Measurements from ENCODE around the gene BMP8A.
"Not testable (repeated sequence)": the region's sequence is repeated elsewhere in the genome, so short reads cannot be mapped to it uniquely, and the experiment has no call there.

Gene BMP8A, protein sequence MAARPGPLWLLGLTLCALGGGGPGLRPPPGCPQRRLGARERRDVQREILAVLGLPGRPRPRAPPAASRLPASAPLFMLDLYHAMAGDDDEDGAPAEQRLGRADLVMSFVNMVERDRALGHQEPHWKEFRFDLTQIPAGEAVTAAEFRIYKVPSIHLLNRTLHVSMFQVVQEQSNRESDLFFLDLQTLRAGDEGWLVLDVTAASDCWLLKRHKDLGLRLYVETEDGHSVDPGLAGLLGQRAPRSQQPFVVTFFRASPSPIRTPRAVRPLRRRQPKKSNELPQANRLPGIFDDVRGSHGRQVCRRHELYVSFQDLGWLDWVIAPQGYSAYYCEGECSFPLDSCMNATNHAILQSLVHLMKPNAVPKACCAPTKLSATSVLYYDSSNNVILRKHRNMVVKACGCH

GRCh38 chr1:39491146-39491921 lies at the start of gene BMP8A:
Gene BMP8A (plus strand): TSS chr1:39491636. CDS start chr1:39491992, 356 bp downstream.
- TF ChIP-seq CTCF (IDR thresholded peaks at IDR 0.05; ENCODE audit: insufficient read depth, missing control alignments) = no peak
- FAIRE-seq (no peak), DNase-seq (ENCODE audit: insufficient read length, low spot score) (peak; percentile 95)

DNA sequence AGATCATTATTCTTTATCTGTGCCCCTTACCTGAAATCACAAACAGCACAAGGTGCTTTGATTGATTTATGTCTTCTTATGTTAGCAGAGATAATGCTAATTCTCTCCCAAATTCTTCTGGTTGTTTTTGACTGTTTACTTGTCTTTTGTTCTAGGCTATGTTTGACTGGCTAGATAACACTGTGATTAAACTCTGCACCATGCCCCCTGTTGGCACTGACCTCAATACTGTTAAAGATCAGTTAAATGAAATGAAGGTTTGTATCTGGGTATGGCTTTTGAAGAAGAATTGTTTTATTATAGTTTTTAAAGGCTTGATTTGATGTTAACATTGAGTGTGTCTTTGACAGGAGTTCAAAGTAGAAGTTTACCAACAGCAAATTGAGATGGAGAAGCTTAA lies 49.6 kb upstream of the BMP8A start:
- FAIRE-seq (no peak), DNase-seq (ENCODE audit: insufficient read length, low spot score) (no peak)
- TF ChIP-seq CTCF (IDR thresholded peaks at IDR 0.05; ENCODE audit: insufficient read depth, missing control alignments) = no peak

DNA sequence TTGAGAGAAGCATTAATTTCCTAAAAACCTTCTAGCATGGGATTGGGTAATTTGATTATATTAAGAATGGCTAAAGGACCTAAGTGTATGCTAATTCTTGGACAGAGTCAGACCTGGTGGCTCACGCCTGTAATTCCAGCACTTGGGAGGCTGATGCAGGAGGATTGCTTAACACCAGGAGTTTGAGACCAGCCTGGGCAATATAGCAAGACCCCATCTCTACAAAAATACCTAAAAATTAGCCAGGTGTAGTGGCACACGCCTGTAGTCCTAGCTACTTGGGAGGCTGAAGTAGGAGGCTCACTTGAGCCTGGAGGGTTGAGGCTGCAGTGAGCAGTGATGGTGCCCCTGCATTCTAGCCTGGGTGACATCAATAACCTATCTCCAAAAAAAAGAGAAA lies 45.9 kb upstream of the BMP8A start:
- no peak for TF ChIP-seq CTCF (IDR thresholded peaks at IDR 0.05; ENCODE audit: insufficient read depth, missing control alignments)
- FAIRE-seq = no peak
- DNase-seq (ENCODE audit: insufficient read length, low spot score) = no peak

DNA sequence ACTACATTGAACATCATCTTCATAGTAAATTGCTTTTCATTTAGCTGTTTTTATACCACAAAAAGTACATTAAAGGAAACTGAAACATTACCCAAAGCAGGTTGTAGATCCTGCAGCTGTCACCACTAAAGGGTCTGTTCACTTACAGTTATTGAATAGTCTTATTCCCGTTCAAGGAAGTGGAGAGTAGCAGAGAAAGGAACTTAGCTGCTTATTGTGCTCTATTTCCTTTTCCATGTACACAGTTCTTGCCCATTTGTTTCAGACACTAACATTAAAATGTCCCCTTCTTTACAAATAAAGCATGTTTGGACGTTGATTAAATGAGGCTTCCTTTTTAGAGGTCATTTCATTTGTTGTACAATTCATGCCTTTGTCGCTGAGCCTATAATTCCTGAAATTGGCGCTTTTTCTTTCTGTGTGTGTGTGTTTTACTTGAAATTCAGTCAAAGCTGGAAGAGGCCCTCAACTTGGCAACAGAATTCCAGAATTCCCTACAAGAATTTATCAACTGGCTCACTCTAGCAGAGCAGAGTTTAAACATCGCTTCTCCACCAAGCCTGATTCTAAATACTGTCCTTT lies 44.4 kb upstream of the BMP8A start:
- DNase-seq (ENCODE audit: insufficient read length, low spot score) (no peak), FAIRE-seq (peak; percentile 6)
- TF ChIP-seq CTCF (IDR thresholded peaks at IDR 0.05; ENCODE audit: insufficient read depth, missing control alignments) = no peak

GRCh38 chr1:39450041-39450440 lies 41.4 kb upstream of the BMP8A start:
- not testable (repeated sequence) for DNase-seq (ENCODE audit: insufficient read length, low spot score); FAIRE-seq

DNA sequence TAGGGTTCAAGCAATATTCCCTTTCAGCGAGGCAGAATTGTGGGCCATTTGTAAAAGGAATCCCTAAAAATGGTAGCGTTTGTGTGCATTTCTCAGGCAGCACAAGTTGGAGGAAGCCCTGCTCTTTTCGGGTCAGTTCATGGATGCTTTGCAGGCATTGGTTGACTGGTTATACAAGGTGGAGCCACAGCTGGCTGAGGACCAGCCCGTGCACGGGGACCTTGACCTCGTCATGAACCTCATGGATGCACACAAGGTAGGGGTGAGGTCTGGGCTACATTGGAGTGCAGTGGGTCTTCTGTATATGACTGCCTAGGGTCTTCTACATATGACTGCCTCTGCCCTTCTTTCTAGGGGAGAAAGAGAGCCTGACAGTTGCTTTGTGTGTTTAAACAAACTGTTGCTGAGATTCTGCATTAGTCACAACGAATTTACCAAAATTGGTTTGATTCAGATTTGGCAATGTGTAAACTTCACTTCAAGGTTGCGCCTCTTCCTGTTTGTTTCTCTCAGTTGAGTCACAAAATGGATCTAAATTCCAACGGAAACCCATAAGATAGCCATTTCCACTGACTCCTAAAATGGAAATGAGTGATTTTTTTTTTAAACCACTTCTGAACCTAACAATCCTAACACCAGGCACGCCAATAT lies 40.4 kb upstream of the BMP8A start:
- TF ChIP-seq CTCF (IDR thresholded peaks at IDR 0.05; ENCODE audit: insufficient read depth, missing control alignments) = no peak
- FAIRE-seq (no peak), DNase-seq (ENCODE audit: insufficient read length, low spot score) (no peak)

DNA sequence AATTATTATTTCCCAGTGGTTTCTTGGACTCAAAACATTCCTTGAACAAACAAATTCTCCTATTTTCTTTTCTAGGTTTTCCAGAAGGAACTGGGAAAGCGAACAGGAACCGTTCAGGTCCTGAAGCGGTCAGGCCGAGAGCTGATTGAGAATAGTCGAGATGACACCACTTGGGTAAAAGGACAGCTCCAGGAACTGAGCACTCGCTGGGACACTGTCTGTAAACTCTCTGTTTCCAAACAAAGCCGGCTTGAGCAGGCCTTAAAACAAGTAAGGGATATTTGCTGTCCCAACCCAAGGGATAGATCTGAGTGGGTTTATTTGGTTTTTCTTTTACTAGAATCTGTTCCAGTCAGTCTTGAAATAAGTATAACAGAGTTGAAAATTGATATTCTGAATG lies 39.4 kb upstream of the BMP8A start:
- no peak for TF ChIP-seq CTCF (IDR thresholded peaks at IDR 0.05; ENCODE audit: insufficient read depth, missing control alignments)
- no peak for FAIRE-seq

More for the DNA sequence above, 39.4 kb upstream of the BMP8A start:
- DNase-seq (ENCODE audit: insufficient read length, low spot score) = no peak
